22Rv1 (cell line): Measurements from ENCODE around the gene STRIT1.
"Not testable (repeated sequence)": the region's sequence is repeated elsewhere in the genome, so short reads cannot be mapped to it uniquely, and the experiment has no call there.

ENCODE experiments used
- H3K27ac ChIP-seq: fragments of 450-650 bp; 2 replicates; pipeline ENCODE4 v1.5.1; 2017
- ZFX ChIP-seq: fragments of 450-650 bp; IDR thresholded peaks from 2 replicates; pipeline ENCODE4 v1.6.1; 2017; ENCODE audit warnings: antibody characterized with exemption, borderline replicate concordance
- TF ChIP-seq, protein P1 (sequence below): fragments of 450-650 bp; IDR thresholded peaks from 2 replicates; pipeline ENCODE4 v1.5.1; 2017; ENCODE audit warnings: mild to moderate bottlenecking

The STRIT1 gene

DNA sequence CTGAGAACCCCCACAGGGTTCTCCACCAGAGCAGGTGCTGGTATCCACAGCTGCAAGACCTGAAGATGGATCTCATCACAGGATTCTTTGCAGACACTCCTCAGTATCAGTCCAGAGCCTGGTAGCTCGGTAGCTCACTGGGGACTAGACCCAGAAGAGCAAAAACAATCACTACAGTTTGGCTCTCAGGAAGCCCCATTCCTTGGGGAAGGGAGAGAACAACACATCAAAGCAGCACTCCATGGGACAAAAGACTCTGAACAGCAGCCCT is 22.2 kb downstream of the STRIT1 start:
- no peak overlapping the region for H3K27ac ChIP-seq
- TF ChIP-seq ZFX = no peak
- TF ChIP-seq, protein P1, sequence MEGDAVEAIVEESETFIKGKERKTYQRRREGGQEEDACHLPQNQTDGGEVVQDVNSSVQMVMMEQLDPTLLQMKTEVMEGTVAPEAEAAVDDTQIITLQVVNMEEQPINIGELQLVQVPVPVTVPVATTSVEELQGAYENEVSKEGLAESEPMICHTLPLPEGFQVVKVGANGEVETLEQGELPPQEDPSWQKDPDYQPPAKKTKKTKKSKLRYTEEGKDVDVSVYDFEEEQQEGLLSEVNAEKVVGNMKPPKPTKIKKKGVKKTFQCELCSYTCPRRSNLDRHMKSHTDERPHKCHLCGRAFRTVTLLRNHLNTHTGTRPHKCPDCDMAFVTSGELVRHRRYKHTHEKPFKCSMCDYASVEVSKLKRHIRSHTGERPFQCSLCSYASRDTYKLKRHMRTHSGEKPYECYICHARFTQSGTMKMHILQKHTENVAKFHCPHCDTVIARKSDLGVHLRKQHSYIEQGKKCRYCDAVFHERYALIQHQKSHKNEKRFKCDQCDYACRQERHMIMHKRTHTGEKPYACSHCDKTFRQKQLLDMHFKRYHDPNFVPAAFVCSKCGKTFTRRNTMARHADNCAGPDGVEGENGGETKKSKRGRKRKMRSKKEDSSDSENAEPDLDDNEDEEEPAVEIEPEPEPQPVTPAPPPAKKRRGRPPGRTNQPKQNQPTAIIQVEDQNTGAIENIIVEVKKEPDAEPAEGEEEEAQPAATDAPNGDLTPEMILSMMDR = no peak

- TF ChIP-seq, protein P1 = no peak
- TF ChIP-seq ZFX = no peak
- H3K27ac ChIP-seq = no peak overlapping the region
These were observed 22.8 kb downstream of the STRIT1 start for GRCh38 chr3:155270485-155271342.

DNA sequence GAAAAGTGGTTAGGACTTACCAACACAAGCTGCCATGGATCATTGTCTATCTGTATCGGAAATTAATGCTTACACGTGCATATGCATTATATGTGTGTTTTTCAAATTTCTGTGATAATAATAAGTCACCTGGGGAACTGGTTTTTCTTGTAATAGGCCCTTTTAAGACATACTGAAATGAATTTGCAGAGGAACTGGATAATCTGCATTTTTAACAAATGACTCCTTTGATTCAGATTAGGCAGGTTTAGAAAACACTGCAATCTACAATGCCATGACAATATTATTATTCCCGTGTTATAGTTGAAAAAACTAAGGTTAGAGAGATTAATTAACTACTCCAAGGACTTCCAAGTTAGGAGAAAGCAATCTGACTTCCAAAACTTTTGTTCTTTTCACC is 23.4 kb downstream of the STRIT1 start:
- TF ChIP-seq, protein P1 = no peak
- no peak for TF ChIP-seq ZFX
- no peak overlapping the region for H3K27ac ChIP-seq

- not testable (repeated sequence) for H3K27ac ChIP-seq
These were observed 30.6 kb downstream of the STRIT1 start for GRCh38 chr3:155262855-155263254.

GRCh38 chr3:155262295-155262694 is 31.2 kb downstream of the STRIT1 start:
- H3K27ac ChIP-seq = no peak overlapping the region
- TF ChIP-seq, protein P1 = no peak
- no peak for TF ChIP-seq ZFX

DNA sequence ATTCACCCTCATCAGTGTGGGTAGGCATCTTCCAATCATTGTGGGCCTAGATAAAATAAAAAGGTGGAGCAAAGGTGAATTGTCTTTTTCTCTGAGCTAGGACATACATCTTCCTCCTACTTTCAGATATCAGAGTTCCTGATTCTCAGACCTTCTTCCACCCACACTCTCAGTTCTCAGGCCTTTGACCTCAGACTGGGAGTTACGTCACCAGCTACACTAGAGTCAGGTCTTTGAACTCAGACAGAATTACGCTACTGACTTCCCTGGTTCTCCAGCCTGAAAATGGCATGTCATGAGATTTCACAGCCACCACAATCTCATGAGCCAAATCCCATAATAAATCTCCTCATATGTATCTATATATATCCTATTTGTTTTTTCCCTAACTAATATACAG is 39.0 kb downstream of the STRIT1 start:
- H3K27ac ChIP-seq = no peak overlapping the region
- TF ChIP-seq, protein P1 = no peak
- no peak for TF ChIP-seq ZFX

GRCh38 chr3:155252535-155252934 is 40.9 kb downstream of the STRIT1 start:
- TF ChIP-seq, protein P1 = no peak
- TF ChIP-seq ZFX = no peak
- no peak overlapping the region for H3K27ac ChIP-seq

GRCh38 chr3:155252021-155252420 is 41.5 kb downstream of the STRIT1 start:
- no peak for TF ChIP-seq ZFX
- TF ChIP-seq, protein P1 = no peak
- no peak overlapping the region for H3K27ac ChIP-seq
